Measurements from ENCODE around the gene MALRD1.

- no peak for TF ChIP-seq EZH2 (IDR thresholded peaks at IDR 0.05; ENCODE audit: low read length, missing control alignments)
- TF ChIP-seq, protein P1, sequence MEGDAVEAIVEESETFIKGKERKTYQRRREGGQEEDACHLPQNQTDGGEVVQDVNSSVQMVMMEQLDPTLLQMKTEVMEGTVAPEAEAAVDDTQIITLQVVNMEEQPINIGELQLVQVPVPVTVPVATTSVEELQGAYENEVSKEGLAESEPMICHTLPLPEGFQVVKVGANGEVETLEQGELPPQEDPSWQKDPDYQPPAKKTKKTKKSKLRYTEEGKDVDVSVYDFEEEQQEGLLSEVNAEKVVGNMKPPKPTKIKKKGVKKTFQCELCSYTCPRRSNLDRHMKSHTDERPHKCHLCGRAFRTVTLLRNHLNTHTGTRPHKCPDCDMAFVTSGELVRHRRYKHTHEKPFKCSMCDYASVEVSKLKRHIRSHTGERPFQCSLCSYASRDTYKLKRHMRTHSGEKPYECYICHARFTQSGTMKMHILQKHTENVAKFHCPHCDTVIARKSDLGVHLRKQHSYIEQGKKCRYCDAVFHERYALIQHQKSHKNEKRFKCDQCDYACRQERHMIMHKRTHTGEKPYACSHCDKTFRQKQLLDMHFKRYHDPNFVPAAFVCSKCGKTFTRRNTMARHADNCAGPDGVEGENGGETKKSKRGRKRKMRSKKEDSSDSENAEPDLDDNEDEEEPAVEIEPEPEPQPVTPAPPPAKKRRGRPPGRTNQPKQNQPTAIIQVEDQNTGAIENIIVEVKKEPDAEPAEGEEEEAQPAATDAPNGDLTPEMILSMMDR (conservative IDR thresholded peaks at IDR 0.05 in 1 of 2, IDR thresholded peaks at IDR 0.05 in 1 of 2; ENCODE audit: low read depth in 1 of 2, low read length in 2 of 2) = no peak
These were observed 652.9 kb downstream of the MALRD1 start for GRCh38 chr10:19701427-19702052.

All from fibroblast of lung (primary cell).